GM12878 (cell line): ENCODE data around the gene NUB1.

Experiments
- CEBPB ChIP-seq, 2 experiments: fragments of 150-350 bp in 1 of 2; IDR thresholded peaks; 2 replicates each; pipeline ENCODE4 v1.6.1; 2012 to 2014; ENCODE audit warnings: low read depth in 2 of 2, low read length in 2 of 2, borderline replicate concordance in 1 of 2, inconsistent platforms in 1 of 2
- CTCF ChIP-seq, 3 experiments: IDR thresholded peaks in 2 of 3; conservative IDR thresholded peaks in 1 of 3; 2 replicates each; pipeline ENCODE4 v1.5.1; 2011; ENCODE audit warnings: low read depth in 3 of 3, low read length in 3 of 3, mild to moderate bottlenecking in 3 of 3, control low read depth in 2 of 3, moderate library complexity in 2 of 3, inconsistent platforms in 1 of 3, mixed read lengths in 1 of 3; ENCODE audit not compliant: control insufficient read depth in 2 of 3, insufficient read depth in 1 of 3; ENCODE audit errors: extremely low read depth in 1 of 3
- EGR1 ChIP-seq, 2 experiments: IDR thresholded peaks; 1 replicate in 1 of 2; 2 replicates in 1 of 2; pipeline ENCODE4 v1.6.1; 2011 to 2012; ENCODE audit warnings: low read depth in 2 of 2, low read length in 2 of 2, borderline replicate concordance in 1 of 2, mild to moderate bottlenecking in 1 of 2, moderate library complexity in 1 of 2
- EZH2 ChIP-seq: IDR thresholded peaks from 2 replicates; pipeline ENCODE4 v1.6.1; 2012; ENCODE audit warnings: low read depth, mild to moderate bottlenecking, control low read depth, inconsistent platforms, low read length, borderline replicate concordance; ENCODE audit not compliant: control insufficient read depth
- FOXM1 ChIP-seq: IDR thresholded peaks from 2 replicates; pipeline ENCODE4 v1.6.1; 2012; ENCODE audit warnings: low read depth, mild to moderate bottlenecking, inconsistent platforms, low read length, moderate library complexity
- HCFC1 ChIP-seq: fragments of 150-350 bp; IDR thresholded peaks from 2 replicates; pipeline ENCODE4 v1.6.1; 2014; ENCODE audit warnings: low read length
- IRF3 ChIP-seq: fragments of 450-650 bp; IDR thresholded peaks from 2 replicates; pipeline ENCODE4 v1.6.1; 2014; ENCODE audit warnings: mild to moderate bottlenecking
- MYC ChIP-seq: IDR thresholded peaks from 2 replicates; pipeline ENCODE4 v1.6.1; 2011; ENCODE audit warnings: mild to moderate bottlenecking, low read length, moderate library complexity, inconsistent platforms; ENCODE audit not compliant: insufficient read depth, insufficient replicate concordance, insufficient read length, severe bottlenecking
- NR2C2 ChIP-seq: IDR thresholded peaks from 2 replicates; pipeline ENCODE4 v1.6.1; 2011; ENCODE audit warnings: borderline replicate concordance, low read depth; ENCODE audit not compliant: control insufficient read depth, insufficient read length
- POLR2A ChIP-seq: IDR thresholded peaks from 2 replicates; pipeline ENCODE4 v1.6.1; 2011; ENCODE audit warnings: low read depth, mild to moderate bottlenecking, low read length
- POLR2AphosphoS2 ChIP-seq: IDR thresholded peaks from 2 replicates; pipeline ENCODE4 v1.6.1; 2011; ENCODE audit warnings: low read depth, mild to moderate bottlenecking, low read length, improper control_type of control experiment, moderate library complexity
- REST ChIP-seq: IDR thresholded peaks from 2 replicates; pipeline ENCODE4 v1.6.1; 2012; ENCODE audit warnings: mild to moderate bottlenecking, low read depth, low read length
- SP1 ChIP-seq: IDR thresholded peaks from one replicate; pipeline ENCODE4 v1.6.1; 2011; ENCODE audit warnings: low read depth, low read length
- ZNF384 ChIP-seq: IDR thresholded peaks from 2 replicates; pipeline ENCODE4 v1.6.1; 2012; ENCODE audit warnings: low read depth, mild to moderate bottlenecking, low read length, improper control_type of control experiment, borderline replicate concordance

GRCh38 chr7:151402029-151402835, 60.6 kb downstream of the NUB1 start:
- TF ChIP-seq CTCF (IDR thresholded peaks at IDR 0.05 in 2 of 3, conservative IDR thresholded peaks at IDR 0.05 in 1 of 3; ENCODE audit: control insufficient read depth in 2 of 3, extremely low read depth in 1 of 3, insufficient read depth in 1 of 3, low read depth in 3 of 3, low read length in 3 of 3), result no peak
- TF ChIP-seq CEBPB (IDR thresholded peaks at IDR 0.05; ENCODE audit: borderline replicate concordance in 1 of 2, low read depth in 2 of 2, low read length in 2 of 2), result no peak
- no peak for TF ChIP-seq MYC
- TF ChIP-seq REST, result no peak
- TF ChIP-seq FOXM1, result no peak
- TF ChIP-seq ZNF384, result no peak
- no peak for TF ChIP-seq POLR2A
- no peak for TF ChIP-seq EZH2
- TF ChIP-seq SP1, result no peak
- no peak for TF ChIP-seq HCFC1
- TF ChIP-seq NR2C2, result no peak
- TF ChIP-seq IRF3, result no peak
- no peak for TF ChIP-seq EGR1 (IDR thresholded peaks at IDR 0.05; ENCODE audit: borderline replicate concordance in 1 of 2, low read depth in 2 of 2, low read length in 2 of 2)
- no peak for TF ChIP-seq POLR2AphosphoS2
